Epithelial cell of proximal tubule (primary cell): ENCODE results near the gene TRANK1. TPM values are rescaled to one million over a fixed set of nuclear protein-coding genes. Genes with fewer than 3 reads are reported as not detected.
"Not testable (repeated sequence)": the region's sequence is repeated elsewhere in the genome, so short reads cannot be mapped to it uniquely, and the experiment has no call there.

ENCODE experiments used
- DNase-seq: peaks from one replicate; pipeline ENCODE4 v3.0.0-alpha.2; 2011; ENCODE audit warnings: low read depth
- H3K4me3 ChIP-seq: 2 replicates; pipeline ENCODE4 v1.5.1; 2011; ENCODE audit warnings: low read depth, mild to moderate bottlenecking, low read length
- CTCF ChIP-seq: conservative IDR thresholded peaks from 2 replicates; pipeline ENCODE4 v1.5.1; 2012; ENCODE audit warnings: low read depth, mild to moderate bottlenecking, low read length
- total RNA-seq: library from RNA; depleted of rRNA; stranded (reverse); fragments of >200 nt; gene quantifications from 2 replicates; pipeline ENCODE4 v1.2.3, GENCODE V29; 2015

Gene TRANK1
- total RNA-seq, 1 donor from 2014 or later, result 3.7 TPM

GRCh38 chr3:36942638-36943248 is 2.1 kb downstream of the TRANK1 start:
- no peak for DNase-seq
- TF ChIP-seq CTCF, result no peak

GRCh38 chr3:36941658-36942057 is 3.2 kb downstream of the TRANK1 start:
- no peak overlapping the region for H3K4me3 ChIP-seq
- DNase-seq, result no peak
- TF ChIP-seq CTCF, result no peak

More at GRCh38 chr3:36942638-36943248, 2.1 kb downstream of the TRANK1 start:
- H3K4me3 ChIP-seq, result no peak overlapping the region

GRCh38 chr3:36941162-36941561 is 3.7 kb downstream of the TRANK1 start:
- no peak for TF ChIP-seq CTCF
- no peak for DNase-seq
- H3K4me3 ChIP-seq, result no peak overlapping the region

GRCh38 chr3:36937492-36937891 is 7.4 kb downstream of the TRANK1 start:
- no peak for DNase-seq
- no peak for TF ChIP-seq CTCF
- no peak overlapping the region for H3K4me3 ChIP-seq

DNA sequence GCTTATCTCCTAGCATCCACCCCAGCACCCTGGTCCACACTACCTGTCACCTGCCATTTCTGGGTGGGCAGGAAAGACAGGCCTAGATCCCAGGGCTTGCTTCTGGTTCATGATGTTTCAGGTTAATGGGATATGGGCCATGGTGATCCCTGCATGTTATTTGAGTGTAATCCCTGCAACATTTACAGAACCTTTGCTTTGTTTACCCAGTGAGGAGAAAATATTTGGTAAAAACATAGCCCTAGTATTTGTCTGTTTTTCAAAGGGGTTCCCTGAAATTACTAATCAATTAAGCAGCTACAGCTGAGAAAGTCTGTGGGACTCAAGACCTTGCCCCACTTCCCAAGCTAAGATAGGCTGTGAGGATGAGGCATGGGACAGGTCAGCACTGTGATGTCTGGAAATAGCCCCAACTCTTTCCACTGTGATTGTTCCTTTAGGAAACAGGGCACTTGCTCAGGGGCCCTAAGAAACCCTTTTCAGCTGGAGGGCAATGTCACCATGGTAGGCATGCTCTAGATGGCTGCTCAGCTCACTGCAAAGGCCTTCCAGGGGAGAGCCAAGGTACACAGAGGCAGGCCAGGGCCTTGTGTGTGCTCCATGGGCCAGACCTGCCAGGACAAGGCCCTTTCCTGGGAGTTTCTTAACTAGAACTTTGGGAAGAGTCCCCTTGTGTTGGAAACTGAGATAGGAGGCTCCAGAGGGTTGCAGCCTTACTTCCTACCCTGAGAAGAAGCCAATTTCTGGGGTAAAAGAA is 11.1 kb downstream of the TRANK1 start:
- no peak for TF ChIP-seq CTCF
- no peak overlapping the region for H3K4me3 ChIP-seq
- no peak for DNase-seq

- H3K4me3 ChIP-seq, DNase-seq: not testable (repeated sequence)
Observed at GRCh38 chr3:36931424-36931823, 13.4 kb downstream of the TRANK1 start.

DNA sequence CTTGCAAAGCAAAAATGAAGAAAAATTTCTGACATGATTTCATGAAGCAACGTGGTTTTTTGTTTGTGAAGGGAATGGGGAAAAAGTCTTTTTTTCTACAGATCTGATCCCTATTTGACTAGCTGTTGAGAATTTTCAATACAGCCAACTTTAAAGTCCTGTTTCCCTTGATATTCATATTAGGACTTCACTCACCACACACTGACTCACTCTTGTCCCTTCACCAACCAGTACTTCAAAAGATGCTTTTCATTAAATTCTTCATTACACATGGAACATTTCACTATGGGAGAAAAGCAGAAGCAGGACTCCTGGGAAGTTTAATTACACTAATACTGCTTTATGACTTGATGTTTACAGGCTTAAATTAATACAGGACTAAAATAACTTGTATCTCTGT is 16.6 kb downstream of the TRANK1 start:
- no peak overlapping the region for H3K4me3 ChIP-seq
- no peak for TF ChIP-seq CTCF
- DNase-seq, result no peak
